H9 (cell line): ENCODE measurements around the gene CES1. TPM values are rescaled to one million over a fixed set of nuclear protein-coding genes. Genes with fewer than 3 reads are reported as not detected.
"Not testable (repeated sequence)": the region's sequence is repeated elsewhere in the genome, so short reads cannot be mapped to it uniquely, and the experiment has no call there.

ENCODE experiments used
- DNase-seq: peaks from one replicate; pipeline ENCODE4 v3.0.0-alpha.2; 2017
- H2AFZ ChIP-seq: one replicate; pipeline ENCODE4 v1.6.1; 2013; ENCODE audit warnings: mild to moderate bottlenecking, low read length, control low read depth, moderate library complexity
- H2AK5ac ChIP-seq: 2 replicates; pipeline ENCODE4 v1.6.1; 2013; ENCODE audit warnings: low read length, control low read depth, mixed read lengths; ENCODE audit not compliant: insufficient read length
- H2BK120ac ChIP-seq: one replicate; pipeline ENCODE4 v1.6.1; 2013; ENCODE audit warnings: low read depth, mild to moderate bottlenecking, low read length, control low read depth, inconsistent platforms; ENCODE audit not compliant: poor library complexity, severe bottlenecking
- H2BK12ac ChIP-seq: 2 replicates; pipeline ENCODE4 v1.6.1; 2013; ENCODE audit warnings: low read length, control low read depth, mixed read lengths, low read depth; ENCODE audit not compliant: insufficient read length
- H2BK15ac ChIP-seq: 2 replicates; pipeline ENCODE4 v1.6.1; 2013; ENCODE audit warnings: low read depth, low read length, control low read depth
- H2BK20ac ChIP-seq: one replicate; pipeline ENCODE4 v1.6.1; 2013; ENCODE audit warnings: low read depth, mild to moderate bottlenecking, low read length, control low read depth, inconsistent platforms; ENCODE audit not compliant: poor library complexity, severe bottlenecking
- H2BK5ac ChIP-seq: 2 replicates; pipeline ENCODE4 v1.6.1; 2013; ENCODE audit warnings: low read length, control low read depth, mixed read lengths; ENCODE audit not compliant: insufficient read length
- H3K14ac ChIP-seq: 2 replicates; pipeline ENCODE4 v1.6.1; 2013; ENCODE audit warnings: low read length, control low read depth; ENCODE audit not compliant: insufficient read depth
- H3K18ac ChIP-seq: 2 replicates; pipeline ENCODE4 v1.6.1; 2013; ENCODE audit warnings: low read depth, mild to moderate bottlenecking, mixed read lengths, low read length, control low read depth; ENCODE audit not compliant: insufficient read length
- H3K23ac ChIP-seq: 2 replicates; pipeline ENCODE4 v1.6.1; 2013; ENCODE audit warnings: low read length, control low read depth, mixed read lengths, low read depth; ENCODE audit not compliant: insufficient read length
- H3K23me2 ChIP-seq: 2 replicates; pipeline ENCODE4 v1.6.1; 2013; ENCODE audit warnings: low read depth, mild to moderate bottlenecking, mixed read lengths, low read length, control low read depth; ENCODE audit not compliant: insufficient read length, poor library complexity, severe bottlenecking
- H3K27ac ChIP-seq: 2 replicates; pipeline ENCODE4 v1.5.1; 2013; ENCODE audit warnings: low read length, control low read depth, mixed read lengths, low read depth; ENCODE audit not compliant: insufficient read length
- H3K27me3 ChIP-seq: 2 replicates; pipeline ENCODE4 v1.6.1; 2013; ENCODE audit warnings: low read length, control low read depth, inconsistent platforms; ENCODE audit not compliant: insufficient read depth
- H3K4ac ChIP-seq: 2 replicates; pipeline ENCODE4 v1.6.1; 2013; ENCODE audit warnings: low read depth, mild to moderate bottlenecking, control low read depth, inconsistent platforms, low read length, moderate library complexity
- H3K4me1 ChIP-seq: 2 replicates; pipeline ENCODE4 v1.6.1; 2013; ENCODE audit warnings: low read length, control low read depth, inconsistent platforms; ENCODE audit not compliant: insufficient read depth
- H3K4me2 ChIP-seq: 2 replicates; pipeline ENCODE4 v1.6.1; 2013; ENCODE audit warnings: low read length, control low read depth, mixed read lengths; ENCODE audit not compliant: insufficient read length, insufficient read depth
- H3K56ac ChIP-seq: 2 replicates; pipeline ENCODE4 v1.6.1; 2013; ENCODE audit warnings: low read depth, mild to moderate bottlenecking, mixed read lengths, low read length, control low read depth; ENCODE audit not compliant: insufficient read length
- H3K79me1 ChIP-seq: 2 replicates; pipeline ENCODE4 v1.6.1; 2013; ENCODE audit warnings: low read depth, mild to moderate bottlenecking, moderate library complexity, low read length, control low read depth, inconsistent platforms; ENCODE audit not compliant: insufficient read depth, poor library complexity, severe bottlenecking
- H3K79me2 ChIP-seq: 2 replicates; pipeline ENCODE4 v1.6.1; 2013; ENCODE audit warnings: low read length, control low read depth, inconsistent platforms; ENCODE audit not compliant: insufficient read depth
- H3K9ac ChIP-seq: 2 replicates; pipeline ENCODE4 v1.6.1; 2013; ENCODE audit warnings: low read length, control low read depth, mixed read lengths; ENCODE audit not compliant: insufficient read length; ENCODE audit errors: extremely low read depth
- H3K9me3 ChIP-seq: one replicate; pipeline ENCODE4 v1.6.1; 2013; ENCODE audit warnings: low read depth, low read length, inconsistent platforms; ENCODE audit not compliant: control insufficient read depth
- H3T11ph ChIP-seq: one replicate; pipeline ENCODE4 v1.6.1; 2013; ENCODE audit warnings: mild to moderate bottlenecking, low read length, control low read depth, inconsistent platforms
- H4K20me1 ChIP-seq: one replicate; pipeline ENCODE4 v1.6.1; 2013; ENCODE audit not compliant: control insufficient read depth, insufficient read length, insufficient read depth
- H4K5ac ChIP-seq: 2 replicates; pipeline ENCODE4 v1.6.1; 2013; ENCODE audit warnings: low read depth, mild to moderate bottlenecking, mixed read lengths, low read length, control low read depth; ENCODE audit not compliant: insufficient read length
- H4K8ac ChIP-seq: replicated peaks from 2 replicates; pipeline ENCODE4 v1.6.1; 2013; ENCODE audit warnings: low read length, control low read depth, mixed read lengths, low read depth; ENCODE audit not compliant: insufficient read length
- H4K91ac ChIP-seq: 2 replicates; pipeline ENCODE4 v1.6.1; 2013; ENCODE audit warnings: low read depth, mild to moderate bottlenecking, moderate library complexity, mixed read lengths, low read length, control low read depth; ENCODE audit not compliant: insufficient read length
- H3K27ac Mint-ChIP-seq, 3 experiments: 2 replicates in 2 of 3; 3 replicates in 1 of 3; pipeline ENCODE4 v1.8.0; 2020 to 2021; ENCODE audit warnings: mixed read lengths in 3 of 3, mild to moderate bottlenecking in 1 of 3, moderate library complexity in 1 of 3
- H3K27me3 Mint-ChIP-seq: 2 replicates; pipeline ENCODE4 v1.8.0; 2021; ENCODE audit warnings: low read depth, mild to moderate bottlenecking, moderate library complexity, mixed read lengths
- H3K36me3 Mint-ChIP-seq, 3 experiments: 2 replicates in 2 of 3; 3 replicates in 1 of 3; pipeline ENCODE4 v1.8.0; 2020 to 2021; ENCODE audit warnings: low read depth in 3 of 3, mixed read lengths in 3 of 3; ENCODE audit not compliant: insufficient read depth in 1 of 3
- H3K4me1 Mint-ChIP-seq, 2 experiments: 2 replicates each; pipeline ENCODE4 v1.8.0; 2020; ENCODE audit warnings: mixed read lengths in 2 of 2
- H3K4me3 Mint-ChIP-seq, 2 experiments: 2 replicates in 1 of 2; 3 replicates in 1 of 2; pipeline ENCODE4 v1.8.0; 2020 to 2021; ENCODE audit warnings: mild to moderate bottlenecking in 2 of 2, mixed read lengths in 2 of 2, moderate library complexity in 1 of 2
- H3K9me3 Mint-ChIP-seq, 2 experiments: 2 replicates in 1 of 2; 3 replicates in 1 of 2; pipeline ENCODE4 v1.8.0; 2020; ENCODE audit warnings: mild to moderate bottlenecking in 2 of 2, mixed read lengths in 2 of 2, moderate library complexity in 1 of 2
- WGBS: extraction: QIAGEN DNeasy Blood & Tissue Kit; methylation state at CpG from one replicate; pipeline ENCODE4 v1.1.7; 2013; ENCODE audit warnings: missing lambda C conversion rate, low lambda C conversion rate, mixed read lengths; ENCODE audit not compliant: insufficient read length; ENCODE audit errors: extremely low coverage; 5-methylcytosine and 5-hydroxymethylcytosine counted together
- total RNA-seq: library from RNA; stranded (reverse); gene quantifications from 2 replicates; pipeline ENCODE4 v1.2.1, GENCODE V29; 2021

The CES1 gene
- total RNA-seq, 1 experiment from 2014 or later, result not detected

GRCh38 chr16:55805104-55805503 lies 27.8 kb downstream of the CES1 start:
- peaks cover 11% of the 10 kb centered on the region in 2 experiments for H3K4me1 Mint-ChIP-seq
- not testable (repeated sequence) for H3K36me3 Mint-ChIP-seq, H2AK5ac ChIP-seq, H3K4me3 Mint-ChIP-seq, H2BK15ac ChIP-seq, H2BK20ac ChIP-seq, H3K23me2 ChIP-seq, H3K56ac ChIP-seq, H3K27me3 Mint-ChIP-seq, H3K14ac ChIP-seq, H3K27ac Mint-ChIP-seq, H2BK12ac ChIP-seq, H2BK120ac ChIP-seq, H3K9ac ChIP-seq, H3K79me1 ChIP-seq, H3T11ph ChIP-seq, H2BK5ac ChIP-seq, H3K4me1 ChIP-seq, H3K27ac ChIP-seq, H4K5ac ChIP-seq, H3K27me3 ChIP-seq, H3K4ac ChIP-seq, H2AFZ ChIP-seq, H3K23ac ChIP-seq, H4K8ac ChIP-seq, H3K9me3 Mint-ChIP-seq, H3K9me3 ChIP-seq, H3K18ac ChIP-seq, H3K4me2 ChIP-seq, H4K20me1 ChIP-seq, H3K79me2 ChIP-seq, DNase-seq, H4K91ac ChIP-seq
- no CpG with 5 or more reads among the region's 6 CpGs for WGBS

GRCh38 chr16:55803681-55804080 lies 29.2 kb downstream of the CES1 start:
- not testable (repeated sequence) for H3K9me3 ChIP-seq, H3K18ac ChIP-seq, H3K4ac ChIP-seq, H3K9me3 Mint-ChIP-seq, H3K27me3 ChIP-seq, H4K91ac ChIP-seq, H2BK12ac ChIP-seq, H3K27me3 Mint-ChIP-seq, H2AFZ ChIP-seq, H3K27ac ChIP-seq, H4K20me1 ChIP-seq, H3K4me1 ChIP-seq, H4K8ac ChIP-seq, H3K79me1 ChIP-seq, H2BK120ac ChIP-seq, H3K36me3 Mint-ChIP-seq, H3K4me3 Mint-ChIP-seq, H3K14ac ChIP-seq, H3K4me1 Mint-ChIP-seq, H4K5ac ChIP-seq, H3K27ac Mint-ChIP-seq, H3K4me2 ChIP-seq, H3T11ph ChIP-seq, H3K23ac ChIP-seq, DNase-seq, H2BK20ac ChIP-seq, H3K23me2 ChIP-seq, H2AK5ac ChIP-seq, H3K9ac ChIP-seq, H3K79me2 ChIP-seq, H3K56ac ChIP-seq, H2BK15ac ChIP-seq, H2BK5ac ChIP-seq
- WGBS, result no CpG with 5 or more reads among the region's 8 CpGs
